Endothelial cell (in vitro differentiated cells): ENCODE data around the gene SPDYE5. TPM values are rescaled to one million over a fixed set of nuclear protein-coding genes. Genes with fewer than 3 reads are reported as not detected.

Experiments
- DNase-seq: peaks from one replicate; pipeline ENCODE4 v3.0.0; 2021; ENCODE audit warnings: low spot score
- H3K27ac Mint-ChIP-seq: one replicate; pipeline ENCODE4 v1.8.0; 2021; ENCODE audit warnings: mixed read lengths, inconsistent platforms; ENCODE audit not compliant: unreplicated experiment
- H3K27me3 Mint-ChIP-seq: one replicate; pipeline ENCODE4 v1.8.0; 2021; ENCODE audit warnings: mild to moderate bottlenecking, moderate library complexity, mixed read lengths, inconsistent platforms; ENCODE audit not compliant: unreplicated experiment
- H3K36me3 Mint-ChIP-seq: one replicate; pipeline ENCODE4 v1.8.0; 2021; ENCODE audit warnings: mild to moderate bottlenecking, low read depth, mixed read lengths, inconsistent platforms; ENCODE audit not compliant: unreplicated experiment
- H3K4me1 Mint-ChIP-seq: one replicate; pipeline ENCODE4 v1.8.0; 2021; ENCODE audit warnings: mild to moderate bottlenecking, mixed read lengths, inconsistent platforms; ENCODE audit not compliant: unreplicated experiment
- H3K4me3 Mint-ChIP-seq: one replicate; pipeline ENCODE4 v1.8.0; 2021; ENCODE audit warnings: mild to moderate bottlenecking, mixed read lengths, inconsistent platforms; ENCODE audit not compliant: unreplicated experiment
- H3K9me3 Mint-ChIP-seq: one replicate; pipeline ENCODE4 v1.8.0; 2021; ENCODE audit warnings: mixed read lengths, inconsistent platforms; ENCODE audit not compliant: unreplicated experiment
- total RNA-seq: library from RNA; stranded (reverse); fragmentation: NEBNext Ultra II Directional; extraction: Animal tissue kit (Norgen Biotek cat#: 25700); gene quantifications from one replicate; pipeline ENCODE4 v1.2.1, GENCODE V29; 2021; ENCODE audit not compliant: unreplicated experiment
- TF ChIP-seq, protein P1 (sequence below): fragments of 200-600 bp; sonication (generic); IDR thresholded peaks from one replicate; pipeline ENCODE4 v1.5.0; 2021; ENCODE audit warnings: antibody characterized with exemption; ENCODE audit not compliant: unreplicated experiment

Gene SPDYE5
- total RNA-seq, 1 donor from 2014 or later = not detected

DNA sequence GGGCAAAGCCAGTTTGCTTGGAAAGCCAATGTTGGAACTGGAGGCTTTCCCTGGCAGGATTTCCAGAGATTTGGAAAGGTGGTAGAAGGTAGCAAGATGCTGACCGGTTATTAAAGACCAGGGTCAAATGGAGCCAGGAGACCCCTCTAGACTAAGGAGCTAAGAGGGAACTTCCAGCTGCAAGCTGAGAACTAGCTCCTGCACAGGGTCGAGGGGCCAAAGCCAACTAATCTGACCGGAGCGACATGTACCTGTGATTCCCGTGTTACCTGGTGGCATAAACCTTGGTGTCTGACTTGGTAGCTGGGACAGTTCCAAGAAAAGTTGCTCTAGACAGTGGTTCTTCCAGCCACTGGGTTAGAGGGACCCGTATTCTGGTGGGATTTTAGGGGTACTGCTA, 41.8 kb downstream of the SPDYE5 start:
- Mint-ChIP-seq H3K9me3 (no peaks in the 10 kb centered on the region), H3K27ac (no peak overlapping the region), H3K4me3 (no peak overlapping the region), H3K27me3 (peaks cover 2% of the 10 kb centered on the region), H3K4me1 (no peaks in the 10 kb centered on the region), H3K36me3 (peaks cover 24% of the 10 kb centered on the region)
- TF ChIP-seq, protein P1, sequence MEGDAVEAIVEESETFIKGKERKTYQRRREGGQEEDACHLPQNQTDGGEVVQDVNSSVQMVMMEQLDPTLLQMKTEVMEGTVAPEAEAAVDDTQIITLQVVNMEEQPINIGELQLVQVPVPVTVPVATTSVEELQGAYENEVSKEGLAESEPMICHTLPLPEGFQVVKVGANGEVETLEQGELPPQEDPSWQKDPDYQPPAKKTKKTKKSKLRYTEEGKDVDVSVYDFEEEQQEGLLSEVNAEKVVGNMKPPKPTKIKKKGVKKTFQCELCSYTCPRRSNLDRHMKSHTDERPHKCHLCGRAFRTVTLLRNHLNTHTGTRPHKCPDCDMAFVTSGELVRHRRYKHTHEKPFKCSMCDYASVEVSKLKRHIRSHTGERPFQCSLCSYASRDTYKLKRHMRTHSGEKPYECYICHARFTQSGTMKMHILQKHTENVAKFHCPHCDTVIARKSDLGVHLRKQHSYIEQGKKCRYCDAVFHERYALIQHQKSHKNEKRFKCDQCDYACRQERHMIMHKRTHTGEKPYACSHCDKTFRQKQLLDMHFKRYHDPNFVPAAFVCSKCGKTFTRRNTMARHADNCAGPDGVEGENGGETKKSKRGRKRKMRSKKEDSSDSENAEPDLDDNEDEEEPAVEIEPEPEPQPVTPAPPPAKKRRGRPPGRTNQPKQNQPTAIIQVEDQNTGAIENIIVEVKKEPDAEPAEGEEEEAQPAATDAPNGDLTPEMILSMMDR = no peak
- no peak for DNase-seq

DNA sequence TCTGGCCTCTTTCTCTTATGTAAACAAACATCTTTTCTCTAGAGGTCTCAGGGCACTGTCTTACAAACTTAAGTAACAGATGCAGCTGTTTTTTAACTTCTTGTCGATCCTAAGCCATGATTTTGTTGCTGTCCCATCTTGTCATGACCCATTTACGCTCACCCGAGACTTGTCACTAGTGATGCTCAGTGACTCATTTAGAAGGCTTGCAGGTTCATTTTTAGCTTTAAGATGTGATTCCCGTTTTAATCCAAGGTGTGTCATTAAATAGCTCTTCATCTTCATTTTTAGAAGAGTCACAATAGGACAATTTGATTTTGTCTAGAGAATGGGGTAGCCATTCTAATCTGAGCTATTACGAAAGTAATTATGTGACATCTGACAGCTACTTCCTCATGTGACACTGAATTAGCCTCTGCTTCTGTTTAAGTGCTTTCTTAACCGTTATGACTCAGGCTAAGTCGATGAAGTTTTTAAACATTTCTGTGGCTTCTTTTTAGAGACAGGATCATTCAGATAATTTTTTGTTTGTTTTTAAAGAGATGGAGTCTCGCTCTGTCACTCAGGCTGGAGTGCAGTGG, 42.7 kb downstream of the SPDYE5 start:
- peaks cover 33% of the 10 kb centered on the region for H3K36me3 Mint-ChIP-seq

DNA sequence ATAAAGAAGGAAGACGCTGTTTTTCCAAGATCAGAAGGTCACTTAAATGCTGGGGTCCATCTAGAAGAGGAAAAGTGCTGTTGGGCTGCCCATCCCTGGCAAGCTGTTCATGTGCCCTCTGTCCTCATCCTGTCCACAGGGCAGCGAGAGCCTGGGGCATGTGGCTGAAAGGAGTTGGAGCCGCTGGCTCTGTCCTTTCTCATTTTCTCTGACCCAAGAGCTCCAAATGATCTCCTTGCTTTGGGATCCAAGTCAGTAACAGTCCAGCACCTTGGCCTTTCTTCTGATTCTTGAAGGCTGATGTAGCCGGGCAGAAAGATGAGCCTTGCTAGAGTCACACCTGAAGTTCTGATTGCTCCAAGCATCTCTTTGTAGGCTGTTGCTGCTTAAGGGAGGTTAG, 44.4 kb downstream of the SPDYE5 start:
- Mint-ChIP-seq H3K27ac (no peak overlapping the region), H3K9me3 (no peaks in the 10 kb centered on the region), H3K27me3 (no peaks in the 10 kb centered on the region), H3K36me3 (peaks cover 33% of the 10 kb centered on the region), H3K4me3 (peak overlapping the region; percentile 62), H3K4me1 (no peaks in the 10 kb centered on the region)
- DNase-seq = no peak
- TF ChIP-seq, protein P1 = no peak

More for the DNA sequence above, 42.7 kb downstream of the SPDYE5 start:
- H3K27ac Mint-ChIP-seq = no peak overlapping the region
- H3K4me3 Mint-ChIP-seq = no peak overlapping the region
- H3K9me3 Mint-ChIP-seq = no peaks in the 10 kb centered on the region
- TF ChIP-seq, protein P1 = no peak
- peaks cover 2% of the 10 kb centered on the region for H3K27me3 Mint-ChIP-seq
- no peak for DNase-seq
- H3K4me1 Mint-ChIP-seq = no peaks in the 10 kb centered on the region

DNA sequence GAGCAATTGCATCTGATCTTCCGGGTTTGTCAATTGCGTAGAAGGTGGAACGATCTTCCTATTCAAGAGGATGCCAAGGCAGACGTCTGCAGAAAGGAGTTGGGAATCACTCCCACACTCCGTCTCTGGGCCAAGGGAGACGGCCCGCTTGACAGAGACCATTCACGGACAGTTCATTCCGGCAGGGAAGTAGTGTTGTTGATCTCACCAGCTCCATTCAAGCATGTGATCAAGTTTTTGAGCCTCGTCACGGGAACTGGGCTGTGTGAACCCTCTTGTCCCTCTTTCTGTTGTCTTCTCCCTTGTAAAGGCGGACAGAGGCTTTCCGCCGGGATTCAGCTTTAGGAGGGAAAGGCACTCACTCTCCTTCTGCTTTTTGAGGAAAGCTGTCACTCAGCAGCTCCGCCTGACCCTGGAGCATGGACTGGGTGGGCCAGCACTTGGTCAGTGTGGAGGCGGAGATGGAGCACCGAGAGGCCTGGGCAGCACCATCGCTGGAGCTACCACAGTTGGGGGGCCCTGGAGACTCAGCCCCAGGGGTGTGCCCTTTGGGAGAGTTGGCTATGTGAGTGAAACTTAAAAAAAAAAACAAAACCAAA, 44.9 kb downstream of the SPDYE5 start:
- Mint-ChIP-seq H3K36me3 (peaks cover 38% of the 10 kb centered on the region), H3K4me3 (peak overlapping the region; percentile 62), H3K9me3 (no peaks in the 10 kb centered on the region), H3K4me1 (no peaks in the 10 kb centered on the region), H3K27ac (no peak overlapping the region), H3K27me3 (no peaks in the 10 kb centered on the region)
- DNase-seq = no peak
- TF ChIP-seq, protein P1 = no peak

DNA sequence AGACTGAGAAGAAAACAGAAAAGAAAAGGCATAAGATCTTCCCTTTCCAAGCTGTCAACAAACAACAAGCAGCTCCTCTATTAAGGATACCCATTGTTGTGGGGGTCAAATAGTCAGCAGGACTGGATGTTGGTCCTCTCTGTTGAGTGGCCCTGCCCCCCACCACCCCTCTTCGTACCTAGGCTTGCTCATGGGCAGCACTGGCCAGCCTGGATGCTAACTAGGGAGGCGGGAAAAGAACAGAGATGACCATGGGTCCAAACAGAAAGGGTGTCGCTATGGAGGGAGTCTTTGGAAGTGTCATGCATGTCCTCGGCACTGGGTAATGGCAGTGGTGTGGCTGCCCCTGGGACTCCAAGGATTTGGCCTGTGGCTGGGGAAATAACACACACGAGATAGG, 45.6 kb downstream of the SPDYE5 start:
- TF ChIP-seq, protein P1 = no peak
- H3K36me3 Mint-ChIP-seq = peaks cover 40% of the 10 kb centered on the region
- no peaks in the 10 kb centered on the region for H3K4me1 Mint-ChIP-seq

More for the DNA sequence above, 45.6 kb downstream of the SPDYE5 start:
- peak overlapping the region; percentile 57 for H3K4me3 Mint-ChIP-seq
- DNase-seq = no peak
- no peaks in the 10 kb centered on the region for H3K27me3 Mint-ChIP-seq
- no peak overlapping the region for H3K27ac Mint-ChIP-seq
- H3K9me3 Mint-ChIP-seq = no peaks in the 10 kb centered on the region
